A673 (cell line): Measurements from ENCODE around the gene ERVK3-1. TPM values are rescaled to one million over a fixed set of nuclear protein-coding genes. Genes with fewer than 3 reads are reported as not detected.

Experiments used
- BruUV-seq: library from RNA; stranded (reverse); fragments of 400-500 nt; replicated peaks from 2 replicates; lab custom pipeline; 2021; lab: Mats Ljungman, UMichigan
- CTCF ChIA-PET: fragments of 300-600 bp; sonication (Branson Sonifier 250); formaldehyde crosslinking; loops from one replicate; lab custom pipeline; 2022; ENCODE audit warnings: antibody characterized with exemption; lab: Charles Lee
- POLR2A ChIA-PET: fragments of 300-600 bp; sonication (Branson Sonifier 250); formaldehyde crosslinking; loops from one replicate; lab custom pipeline; 2022; ENCODE audit warnings: antibody characterized with exemption; ENCODE audit not compliant: low non-redundant PET; lab: Charles Lee
- DNase-seq: peaks from one replicate; pipeline ENCODE4 v3.0.0-alpha.2; 2015; ENCODE audit warnings: low spot score
- H3K27ac ChIP-seq: fragments of 200-600 bp; sonication (generic); 2 replicates; pipeline ENCODE4 v1.5.1; 2016; ENCODE audit warnings: mixed run types, low read depth, mild to moderate bottlenecking, mixed read lengths, antibody characterized with exemption, low read length; ENCODE audit not compliant: poor library complexity, severe bottlenecking
- H3K27me3 ChIP-seq: fragments of 200-600 bp; sonication (generic); replicated peaks from 2 replicates; pipeline ENCODE4 v1.6.1; 2017; ENCODE audit warnings: mixed run types, low read depth, mild to moderate bottlenecking, mixed read lengths, antibody characterized with exemption, low read length; ENCODE audit not compliant: insufficient read depth, poor library complexity
- H3K36me3 ChIP-seq: fragments of 200-600 bp; sonication (generic); 2 replicates; pipeline ENCODE4 v1.6.1; 2016; ENCODE audit warnings: mixed run types, mild to moderate bottlenecking, mixed read lengths, antibody characterized with exemption, low read length; ENCODE audit not compliant: insufficient read depth, poor library complexity, severe bottlenecking
- H3K4me1 ChIP-seq: fragments of 200-600 bp; sonication (generic); 2 replicates; pipeline ENCODE4 v1.6.1; 2017; ENCODE audit warnings: mixed run types, mild to moderate bottlenecking, mixed read lengths, antibody characterized with exemption, low read length; ENCODE audit not compliant: insufficient read depth, poor library complexity, severe bottlenecking
- H3K4me3 ChIP-seq: fragments of 200-600 bp; sonication (generic); 2 replicates; pipeline ENCODE4 v1.5.1; 2016; ENCODE audit warnings: low read depth, mixed run types, mild to moderate bottlenecking, mixed read lengths, low read length; ENCODE audit not compliant: poor library complexity, severe bottlenecking
- H3K9me3 ChIP-seq: fragments of 200-600 bp; sonication (generic); 2 replicates; pipeline ENCODE4 v1.6.1; 2016; ENCODE audit warnings: mixed run types, low read depth, mild to moderate bottlenecking, mixed read lengths, antibody characterized with exemption, low read length; ENCODE audit not compliant: poor library complexity, severe bottlenecking
- EZH2 ChIP-seq: fragments of 200-600 bp; sonication (generic); IDR thresholded peaks from 2 replicates; pipeline ENCODE4 v1.6.1; 2017; ENCODE audit warnings: borderline replicate concordance, low read depth, mild to moderate bottlenecking, mixed read lengths, antibody characterized with exemption, low read length; ENCODE audit not compliant: poor library complexity, severe bottlenecking
- intact Hi-C: fragments of 100-400 bp; cut with micrococcal nuclease; formaldehyde crosslinking; loops from one replicate; pipeline ENCODE4 v1.10.0; 2022; ENCODE audit not compliant: unreplicated experiment
- microRNA-seq: library from miRNA; unstranded; fragments of <30 nt; microRNA quantifications from one replicate; pipeline ENCODE4 v1.2.0, GENCODE V29; 2021
- total RNA-seq: library from RNA; stranded (reverse); gene quantifications from 2 replicates; pipeline ENCODE4 v1.2.3, GENCODE V29; 2021
- TF ChIP-seq, protein P1 (sequence below): fragments of 300-800, 200-600 bp; sonication (generic); conservative IDR thresholded peaks from 2 replicates; pipeline ENCODE4 v1.5.1; 2017; ENCODE audit warnings: low read depth, mild to moderate bottlenecking, antibody characterized with exemption, low read length, moderate library complexity, mixed read lengths

Gene ERVK3-1
- total RNA-seq, 1 experiment from 2014 or later = 77.1 TPM

DNA sequence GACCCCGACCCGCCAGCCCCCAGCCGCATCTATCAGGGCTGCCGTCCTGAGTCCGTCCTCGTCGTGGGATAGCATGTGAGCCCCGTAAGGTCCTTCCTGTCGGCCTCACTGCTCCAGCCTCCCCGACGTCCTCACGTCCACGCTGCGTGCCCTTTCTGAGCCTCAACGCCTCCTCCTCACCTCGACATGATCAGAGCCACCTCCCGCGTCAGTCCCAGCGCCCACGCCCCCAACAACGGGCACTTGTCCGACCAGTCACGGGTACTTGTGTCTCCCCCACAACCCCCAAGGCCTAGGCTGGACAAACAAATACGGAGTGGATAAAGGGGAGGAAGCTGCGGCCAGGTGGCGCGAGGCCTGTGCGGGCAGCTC is 56.7 kb downstream of the ERVK3-1 start:
- no peak for TF ChIP-seq EZH2
- TF ChIP-seq, protein P1, sequence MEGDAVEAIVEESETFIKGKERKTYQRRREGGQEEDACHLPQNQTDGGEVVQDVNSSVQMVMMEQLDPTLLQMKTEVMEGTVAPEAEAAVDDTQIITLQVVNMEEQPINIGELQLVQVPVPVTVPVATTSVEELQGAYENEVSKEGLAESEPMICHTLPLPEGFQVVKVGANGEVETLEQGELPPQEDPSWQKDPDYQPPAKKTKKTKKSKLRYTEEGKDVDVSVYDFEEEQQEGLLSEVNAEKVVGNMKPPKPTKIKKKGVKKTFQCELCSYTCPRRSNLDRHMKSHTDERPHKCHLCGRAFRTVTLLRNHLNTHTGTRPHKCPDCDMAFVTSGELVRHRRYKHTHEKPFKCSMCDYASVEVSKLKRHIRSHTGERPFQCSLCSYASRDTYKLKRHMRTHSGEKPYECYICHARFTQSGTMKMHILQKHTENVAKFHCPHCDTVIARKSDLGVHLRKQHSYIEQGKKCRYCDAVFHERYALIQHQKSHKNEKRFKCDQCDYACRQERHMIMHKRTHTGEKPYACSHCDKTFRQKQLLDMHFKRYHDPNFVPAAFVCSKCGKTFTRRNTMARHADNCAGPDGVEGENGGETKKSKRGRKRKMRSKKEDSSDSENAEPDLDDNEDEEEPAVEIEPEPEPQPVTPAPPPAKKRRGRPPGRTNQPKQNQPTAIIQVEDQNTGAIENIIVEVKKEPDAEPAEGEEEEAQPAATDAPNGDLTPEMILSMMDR = no peak
- H3K27me3 ChIP-seq = no peaks in the 10 kb centered on the region
- H3K9me3 ChIP-seq = no peaks in the 10 kb centered on the region
- peak; percentile 58 for DNase-seq
- BruUV-seq = TSS peak; percentile 71
- H3K36me3 ChIP-seq = no peaks in the 10 kb centered on the region
- intact Hi-C loops = no loop called here
- peak overlapping the region; percentile 95 for H3K4me3 ChIP-seq
- peak overlapping the region; percentile 96 for H3K27ac ChIP-seq
- ChIA-PET POLR2A (interaction anchor here (0.5 kb wide), 1 partner anchor 65 kb away, joined by 4 read pairs; no protein-coding TSS in a partner anchor), CTCF (interaction anchor here (1.0 kb wide), 1 partner anchor 14 kb away, joined by 3 read pairs; no protein-coding TSS in a partner anchor)
- peaks cover 6% of the 10 kb centered on the region for H3K4me1 ChIP-seq

DNA sequence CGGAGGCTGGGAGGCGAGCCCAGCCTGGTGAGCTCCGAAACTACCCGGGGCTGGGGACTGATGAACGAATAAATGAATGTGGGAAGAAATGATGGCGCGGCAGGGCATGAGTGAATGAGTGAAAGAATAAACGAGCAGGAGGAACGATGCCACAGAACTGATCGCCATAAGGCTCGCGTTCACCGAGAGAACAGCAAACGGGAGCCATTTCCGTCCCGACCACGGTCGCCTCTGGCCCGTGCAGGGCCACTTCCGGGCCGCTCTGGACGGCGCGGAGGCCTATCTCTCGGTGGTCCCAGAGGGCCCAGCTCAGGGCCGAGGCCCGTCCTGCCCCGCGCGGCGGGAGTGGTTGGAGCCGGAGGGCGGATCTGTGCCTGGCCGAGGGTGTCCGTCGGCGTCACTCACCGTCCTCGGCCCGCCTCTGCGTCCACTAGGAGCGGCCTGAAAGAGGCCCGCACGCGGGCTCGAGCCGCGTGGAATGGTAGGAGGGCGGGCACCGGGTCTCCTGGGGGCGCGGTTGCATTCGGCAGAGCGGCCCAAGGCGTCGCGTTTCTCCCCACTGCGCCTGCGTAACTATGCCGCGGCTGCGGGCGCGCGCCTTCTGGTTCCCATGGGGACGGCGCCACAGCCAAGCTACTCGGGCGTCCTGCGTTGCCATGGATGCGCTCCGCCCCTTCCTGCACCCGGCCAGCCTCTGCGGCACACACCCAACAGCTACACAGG is 57.3 kb downstream of the ERVK3-1 start, which contains the start of gene ZNF497:
Gene ZNF497, minus strand, starts transcription at position 480 of the 723 bp plus-strand sequence. CDS start 5,116 bp downstream, outside the sequence.
- CTCF ChIA-PET = interaction anchor here (0.6 to 1.0 kb wide), 2 partner anchors 14 to 15 kb away, joined by 3 read pairs; no protein-coding TSS in a partner anchor
- DNase-seq = peak; percentile 98
- Histone ChIP-seq H3K36me3 (no peaks in the 10 kb centered on the region), H3K4me3 (peak within 1 kb of the TSS; percentile 95), H3K4me1 (peaks cover 6% of the 10 kb centered on the region), H3K9me3 (no peaks in the 10 kb centered on the region), H3K27ac (peak within 1 kb of the TSS; percentile 96), H3K27me3 (no peaks in the 10 kb centered on the region)
- intact Hi-C loops = no loop called here
- BruUV-seq = no TSS peak
- TF ChIP-seq, protein P1 = no peak
- no peak for TF ChIP-seq EZH2
- POLR2A ChIA-PET = interaction anchor here (0.5 to 0.8 kb wide), 4 partner anchors 11 to 65 kb away, joined by 4 to 15 read pairs (median 7); no protein-coding TSS in a partner anchor

DNA sequence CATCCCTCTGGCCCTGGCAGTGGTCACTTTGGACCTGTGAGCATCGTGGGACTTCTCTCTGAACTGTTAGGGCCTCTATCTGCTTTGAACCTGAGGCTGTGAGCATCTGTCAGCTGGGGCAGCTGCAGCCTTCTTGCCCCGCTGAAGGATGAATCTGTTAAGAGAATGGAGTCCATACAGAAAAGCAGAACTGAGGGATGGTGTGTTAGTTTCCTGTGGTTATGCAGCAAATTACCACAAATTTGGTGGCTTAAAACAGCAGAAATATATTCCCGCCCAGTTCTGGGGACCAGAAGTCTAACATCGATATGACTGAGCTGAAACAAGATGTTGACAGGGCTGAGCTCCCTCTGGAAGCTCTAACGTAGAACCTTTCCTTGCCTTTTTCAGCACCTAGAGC is 59.0 kb downstream of the ERVK3-1 start:
- TF ChIP-seq, protein P1 = no peak
- no peak for TF ChIP-seq EZH2
- DNase-seq = no peak
- peaks cover 6% of the 10 kb centered on the region for H3K4me1 ChIP-seq
- H3K36me3 ChIP-seq = no peaks in the 10 kb centered on the region
- H3K27ac ChIP-seq = no peak overlapping the region
- no peaks in the 10 kb centered on the region for H3K27me3 ChIP-seq
- POLR2A ChIA-PET = no interaction called here
- no peaks in the 10 kb centered on the region for H3K9me3 ChIP-seq
- no TSS peak for BruUV-seq
- intact Hi-C loops = no loop called here
- H3K4me3 ChIP-seq = no peak overlapping the region
- CTCF ChIA-PET = no interaction called here

Small RNA genes within 50 kb of the gene (microRNA-seq; reads per million reads assigned to microRNA genes)
- not detected for gene MIR6806

Other genes with a start within 250 kb of the ERVK3-1 start
- gene ZNF135, start 246.1 kb upstream of the ERVK3-1 start, total RNA-seq = 7.0 and 8.2 TPM in 2 replicates
- 26.1 and 38.4 TPM in 2 replicates for gene ZSCAN18, start 207.1 kb upstream of the ERVK3-1 start, total RNA-seq
- 10.1 and 13.1 TPM in 2 replicates for gene ZNF329, start 154.6 kb upstream of the ERVK3-1 start, total RNA-seq
- 25.0 and 27.4 TPM in 2 replicates for gene ZNF274, start 122.3 kb upstream of the ERVK3-1 start, total RNA-seq
- 44.8 and 50.5 TPM in 2 replicates for gene ZNF544, start 76.5 kb upstream of the ERVK3-1 start, total RNA-seq
- gene ZNF8, start 26.4 kb upstream of the ERVK3-1 start, total RNA-seq = 11.9 and 12.5 TPM in 2 replicates
- gene ZSCAN22, start 21.6 kb downstream of the ERVK3-1 start, total RNA-seq = 3.2 and 4.2 TPM in 2 replicates
- 15.2 and 18.2 TPM in 2 replicates for gene A1BG, start 48.1 kb downstream of the ERVK3-1 start, total RNA-seq
- gene ZNF497, start 57.4 kb downstream of the ERVK3-1 start, total RNA-seq = 2.6 and 3.4 TPM in 2 replicates
- gene ZNF837, start 75.7 kb downstream of the ERVK3-1 start, total RNA-seq = 1.3 and 1.8 TPM in 2 replicates
- gene RPS5, start 81.9 kb downstream of the ERVK3-1 start, total RNA-seq = 1,249 and 1,257 TPM in 2 replicates
- 0.60 and 0.74 TPM in 2 replicates for gene RNF225, start 90.3 kb downstream of the ERVK3-1 start, total RNA-seq
- gene ZNF584, start 103.3 kb downstream of the ERVK3-1 start, total RNA-seq = 20.9 and 21.6 TPM in 2 replicates
- gene ZNF132, start 134.8 kb downstream of the ERVK3-1 start, total RNA-seq = 9.1 and 9.2 TPM in 2 replicates
- gene ZNF324B, start 146.2 kb downstream of the ERVK3-1 start, total RNA-seq = 6.8 and 7.9 TPM in 2 replicates
- gene ZNF324, start 161.7 kb downstream of the ERVK3-1 start, total RNA-seq = 11.0 and 12.7 TPM in 2 replicates
- 7.7 and 11.8 TPM in 2 replicates for gene ZNF446, start 171.0 kb downstream of the ERVK3-1 start, total RNA-seq
- 24.1 and 24.9 TPM in 2 replicates for gene SLC27A5, start 206.6 kb downstream of the ERVK3-1 start, total RNA-seq
- gene ZBTB45, start 214.4 kb downstream of the ERVK3-1 start, total RNA-seq = 24.3 and 25.0 TPM in 2 replicates
- 985 and 1,038 TPM in 2 replicates for gene TRIM28, start 238.7 kb downstream of the ERVK3-1 start, total RNA-seq
- gene CHMP2A, start 249.7 kb downstream of the ERVK3-1 start, total RNA-seq = 57.6 and 69.8 TPM in 2 replicates